Measurements from ENCODE around the gene NAA20.

GRCh38 chr20:19993958-19994669, 23.0 kb upstream of the NAA20 start:
- TF ChIP-seq CTCF (IDR thresholded peaks at IDR 0.05) = no peak
- TF ChIP-seq POLR2A (IDR thresholded peaks at IDR 0.05) = no peak

Data from tibial nerve (tissue), 3 donors.